HG03108 (cell line): ENCODE measurements around the gene RSPH10B2.
"Not testable (repeated sequence)": the region's sequence is repeated elsewhere in the genome, so short reads cannot be mapped to it uniquely, and the experiment has no call there.

ENCODE experiments used
- ATAC-seq: cut with Tn5 transposase; IDR thresholded peaks from one replicate; pipeline ENCODE4 v1.9.1; 2021; ENCODE audit warnings: moderate library complexity; ENCODE audit not compliant: unreplicated experiment

Gene RSPH10B2

DNA sequence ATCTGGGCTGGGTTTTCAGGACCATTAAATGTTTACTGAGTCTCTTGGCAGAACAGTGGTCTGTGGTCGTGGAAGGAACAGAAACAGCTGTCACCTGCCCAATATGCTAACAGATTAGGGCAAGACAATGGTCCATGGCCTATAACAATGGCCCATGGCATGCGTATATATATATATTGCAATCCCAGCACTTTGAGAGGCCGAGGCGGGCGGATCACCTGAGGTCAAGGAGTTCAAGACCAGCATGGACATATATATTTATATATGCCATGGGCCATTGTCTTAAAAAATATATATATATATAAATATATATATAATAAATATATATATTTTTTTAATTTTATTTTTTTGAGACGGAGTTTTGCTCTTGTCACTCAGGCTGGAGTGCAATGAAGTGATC, 27.7 kb downstream of the RSPH10B2 start:
- ATAC-seq, result not testable (repeated sequence)

GRCh38 chr7:6789353-6789752, 35.5 kb downstream of the RSPH10B2 start:
- not testable (repeated sequence) for ATAC-seq

DNA sequence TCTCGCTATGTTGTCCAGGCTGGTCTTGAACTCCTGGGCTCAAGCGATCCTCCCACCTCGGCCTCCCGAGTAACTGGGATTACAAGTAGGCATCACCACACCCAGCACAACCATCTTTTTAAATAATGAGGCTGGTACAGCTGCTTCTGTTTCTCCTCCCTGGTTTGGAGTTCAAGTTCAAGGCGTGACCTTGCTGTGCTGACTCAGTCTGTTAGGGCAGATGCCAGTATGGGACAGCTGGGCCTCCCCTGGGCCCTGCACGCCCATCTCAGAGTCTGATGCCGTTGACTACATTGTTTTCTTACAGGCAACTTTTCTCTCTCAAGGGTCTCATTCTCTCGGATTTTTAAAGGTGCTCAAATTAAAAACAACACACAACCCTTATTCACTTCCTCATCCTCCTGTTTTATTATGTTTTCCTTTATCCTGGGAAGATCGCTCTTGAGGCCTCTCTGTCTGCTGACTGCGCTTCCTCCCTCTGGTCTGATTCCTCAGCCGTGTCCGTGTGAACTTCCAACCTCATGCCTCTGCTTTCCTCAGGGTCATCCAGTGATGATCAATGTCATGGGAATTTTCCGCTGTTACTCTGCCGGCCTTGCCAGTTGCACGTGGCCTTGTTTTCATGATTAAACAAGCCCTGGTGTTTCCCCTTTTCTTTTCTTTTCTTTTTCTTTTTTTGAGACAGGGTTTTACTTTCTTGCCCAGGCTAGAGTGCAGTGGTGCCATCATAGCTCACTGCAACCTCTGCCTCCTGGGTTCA, 38.4 kb downstream of the RSPH10B2 start:
- not testable (repeated sequence) for ATAC-seq

- not testable (repeated sequence) for ATAC-seq
These were observed 40.4 kb downstream of the RSPH10B2 start for GRCh38 chr7:6794276-6794675.

DNA sequence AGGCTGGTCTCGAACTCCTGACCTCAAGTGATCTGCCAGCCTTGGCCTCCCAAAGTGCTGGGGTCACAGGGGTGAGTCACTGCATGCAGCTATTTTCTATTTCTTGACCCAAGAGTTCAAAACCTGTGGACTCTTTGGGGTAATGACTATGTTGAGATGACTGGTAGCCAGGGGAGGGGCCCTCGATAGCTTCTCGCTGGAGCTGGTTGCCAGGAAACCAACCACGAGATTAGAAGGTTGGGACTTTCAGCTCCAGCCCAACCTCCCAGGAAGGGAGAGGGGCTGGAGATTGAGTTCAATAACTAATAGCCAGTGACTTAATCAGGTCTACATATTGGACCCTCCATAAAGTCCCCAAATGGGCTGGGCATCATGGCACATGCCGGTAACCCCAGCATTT, 43.3 kb downstream of the RSPH10B2 start:
- ATAC-seq, result not testable (repeated sequence)

- ATAC-seq, result not testable (repeated sequence)
These were observed 44.1 kb downstream of the RSPH10B2 start for GRCh38 chr7:6798047-6798446.

GRCh38 chr7:6799887-6800286, 46.0 kb downstream of the RSPH10B2 start:
- ATAC-seq, result not testable (repeated sequence)

GRCh38 chr7:6800331-6800730, 46.4 kb downstream of the RSPH10B2 start:
- ATAC-seq, result not testable (repeated sequence)

- not testable (repeated sequence) for ATAC-seq
These were observed 53.6 kb downstream of the RSPH10B2 start for GRCh38 chr7:6807393-6807918.

DNA sequence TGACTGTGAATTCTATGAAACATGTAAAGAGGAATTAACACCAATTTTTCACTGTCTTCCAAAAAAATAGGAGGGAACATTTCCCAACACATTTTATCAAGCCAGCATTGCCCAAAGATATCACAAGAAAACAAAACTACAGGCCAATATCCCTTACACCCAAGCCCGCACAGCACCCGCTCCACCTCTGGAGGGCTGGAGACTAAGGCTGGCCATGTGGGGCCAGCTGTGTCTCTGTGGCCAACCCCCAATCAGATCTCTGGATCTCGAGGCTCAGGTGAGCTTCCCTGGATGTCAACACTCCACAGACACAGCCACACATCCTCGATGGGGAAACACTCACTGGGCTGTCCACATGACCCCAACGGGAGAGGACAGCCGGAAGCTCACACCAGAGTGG, 54.1 kb downstream of the RSPH10B2 start:
- ATAC-seq, result not testable (repeated sequence)

DNA sequence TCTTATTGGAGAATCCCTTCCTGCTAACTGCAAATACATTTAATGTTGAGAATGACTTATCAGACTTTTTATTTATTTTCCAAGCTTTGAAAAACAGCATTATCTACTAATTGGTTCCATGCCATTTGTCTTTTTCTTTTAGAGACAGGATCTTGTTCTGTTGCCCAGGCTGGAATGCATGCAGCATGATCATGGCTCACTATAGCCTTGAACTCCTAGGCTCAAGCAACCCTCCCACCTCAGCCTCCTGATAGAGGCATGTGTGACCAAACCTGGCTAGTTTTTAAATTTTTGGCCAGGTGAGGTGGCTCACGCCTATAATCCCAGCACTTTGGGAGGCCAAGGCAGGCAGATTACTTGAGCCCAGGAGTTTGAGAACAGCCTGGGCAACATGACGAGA, 59.1 kb downstream of the RSPH10B2 start:
- ATAC-seq, result not testable (repeated sequence)

DNA sequence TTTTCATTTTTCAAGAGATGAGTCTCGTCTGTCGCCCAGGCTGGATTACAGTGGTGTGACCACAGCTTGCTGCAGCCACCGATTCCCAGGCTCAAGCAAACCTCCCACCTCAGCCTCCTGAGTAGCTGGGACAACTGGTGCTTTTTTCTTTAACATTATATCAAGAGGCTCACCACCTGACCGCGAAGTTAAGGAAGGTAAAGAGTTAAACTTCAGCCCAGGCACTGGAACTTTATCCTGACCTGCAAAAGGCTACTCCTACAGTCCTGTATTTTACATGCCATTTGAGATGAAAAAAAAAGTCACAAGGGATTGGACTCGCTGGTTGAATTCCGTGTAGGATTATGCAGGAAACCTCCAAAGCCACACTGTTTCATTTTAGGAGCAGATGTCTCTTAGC, 61.6 kb downstream of the RSPH10B2 start:
- ATAC-seq, result not testable (repeated sequence)

DNA sequence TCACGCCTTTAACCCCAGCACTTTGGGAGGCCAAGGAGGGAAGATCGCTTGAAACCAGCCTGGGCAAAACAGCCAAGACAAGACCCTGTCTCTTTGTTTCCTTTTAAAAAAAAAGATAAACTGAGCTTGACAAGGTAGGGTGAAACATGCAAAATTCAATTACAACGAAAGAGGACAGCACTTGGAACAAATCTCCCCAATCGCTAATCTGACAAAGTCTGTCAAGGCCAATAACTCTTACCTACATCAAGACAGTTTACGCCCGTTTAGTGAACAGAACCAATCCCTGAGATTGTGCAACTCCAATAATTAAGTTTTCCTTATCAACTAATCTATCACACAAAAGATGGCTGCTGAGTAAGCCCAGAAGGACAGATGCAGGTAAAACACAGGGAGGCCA, 67.7 kb downstream of the RSPH10B2 start:
- ATAC-seq, result not testable (repeated sequence)

DNA sequence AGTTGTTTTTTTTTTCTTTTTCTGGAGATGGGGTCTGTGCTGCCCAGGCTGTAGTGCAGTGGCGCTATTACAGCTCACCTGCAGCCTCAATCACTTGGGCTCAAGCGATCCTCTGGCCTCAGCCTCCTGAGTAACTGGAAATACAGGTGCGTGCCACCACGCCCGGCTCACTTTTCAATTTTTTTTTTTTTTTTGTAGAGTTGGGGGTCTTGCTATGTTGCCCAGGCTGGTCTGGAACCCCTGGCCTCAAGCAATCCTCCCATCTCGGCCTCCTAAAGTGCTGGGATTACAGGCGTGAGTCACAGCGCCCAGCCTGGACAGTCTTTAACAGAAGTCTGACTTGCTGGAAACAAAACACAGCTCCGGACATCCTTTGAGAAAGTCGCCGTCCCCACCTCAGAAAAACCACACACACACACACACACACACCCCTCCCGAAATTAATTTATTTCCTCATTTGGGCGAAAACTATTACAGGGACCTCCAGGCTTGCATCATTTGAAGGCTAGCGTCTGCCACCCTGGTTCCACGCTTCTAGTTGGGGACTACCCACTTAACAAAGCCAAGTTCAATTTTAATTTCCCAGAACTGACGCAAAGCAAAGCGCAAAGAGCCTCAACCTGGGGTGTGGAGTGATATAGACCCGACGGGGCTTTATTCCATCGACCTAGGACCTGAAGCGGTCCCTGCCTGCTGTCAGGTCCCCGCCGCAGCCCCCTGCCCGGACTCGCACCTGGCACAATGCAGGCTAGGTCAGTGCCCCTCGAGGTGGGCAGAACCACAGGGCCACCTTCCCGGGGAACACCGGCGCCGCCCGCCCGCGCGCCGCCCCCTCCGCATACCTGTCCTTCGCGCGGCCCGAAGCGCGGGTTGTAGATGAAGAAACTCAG, 71.6 kb downstream of the RSPH10B2 start:
- ATAC-seq, result peak; percentile 30

GRCh38 chr7:6826151-6826550, 72.2 kb downstream of the RSPH10B2 start, which contains the start of gene CCZ1B:
Gene CCZ1B, minus strand, starts transcription at chr7:6826275. Its CDS starts 78 bp downstream, at chr7:6826197.
- ATAC-seq, result peak; percentile 99

DNA sequence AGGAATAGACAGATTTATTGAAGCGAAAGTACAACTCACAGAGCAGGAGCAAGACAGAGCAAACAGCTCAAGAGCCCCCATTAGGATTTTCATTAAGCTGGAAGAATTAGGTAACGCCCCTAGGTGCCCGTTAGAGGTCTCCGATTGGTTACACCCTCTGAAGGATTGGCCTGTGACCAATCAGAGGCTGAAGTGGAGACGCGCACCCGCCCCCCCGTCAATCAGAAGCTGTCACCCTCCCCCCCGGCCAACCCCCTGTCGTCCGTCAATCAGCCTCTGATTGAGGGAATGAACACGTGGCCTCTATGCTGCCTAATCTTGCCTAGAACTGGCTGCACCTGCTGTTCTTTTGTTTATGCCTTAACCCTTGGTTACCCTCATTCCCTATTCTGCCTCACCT, 73.3 kb downstream of the RSPH10B2 start:
- ATAC-seq, result not testable (repeated sequence)

DNA sequence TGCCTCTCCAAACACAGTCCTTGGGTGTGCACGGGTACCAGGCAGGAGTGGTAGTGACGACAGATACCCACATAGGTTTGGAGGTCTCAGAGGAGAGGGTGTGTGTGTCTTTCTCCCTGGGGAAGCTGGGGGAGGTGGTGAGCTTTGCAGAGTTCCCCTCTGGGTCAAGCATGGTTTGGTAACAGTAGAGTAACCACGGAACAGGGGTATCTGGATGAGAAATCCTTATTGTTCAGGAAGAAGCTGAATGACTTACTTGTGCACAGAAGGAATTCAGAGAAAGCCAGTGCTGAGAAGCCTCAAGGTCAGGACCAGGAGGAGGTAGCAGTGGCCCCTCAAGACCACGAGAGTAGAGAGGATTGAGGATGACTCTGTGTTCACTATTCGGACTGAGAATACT, 75.7 kb downstream of the RSPH10B2 start:
- ATAC-seq, result not testable (repeated sequence)

DNA sequence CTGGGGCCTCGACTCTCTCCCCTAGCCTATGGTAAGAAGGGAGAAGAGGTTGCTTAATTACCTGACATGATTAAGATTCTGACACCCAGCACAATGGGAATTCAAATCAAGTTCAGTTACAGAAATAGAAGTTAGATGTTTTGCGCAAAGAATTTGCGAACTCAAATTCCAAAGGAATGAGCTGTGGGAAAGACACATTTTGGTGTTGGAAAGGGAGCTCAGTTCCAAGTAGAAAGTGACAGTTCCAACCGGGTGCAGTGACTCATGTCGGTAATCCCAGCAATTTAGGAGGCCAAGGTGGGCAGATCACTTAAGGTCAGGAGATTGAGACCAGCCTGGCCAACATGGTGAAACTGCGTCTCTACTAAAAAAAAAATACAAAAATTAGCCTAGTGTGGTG, 76.1 kb downstream of the RSPH10B2 start:
- ATAC-seq, result not testable (repeated sequence)

DNA sequence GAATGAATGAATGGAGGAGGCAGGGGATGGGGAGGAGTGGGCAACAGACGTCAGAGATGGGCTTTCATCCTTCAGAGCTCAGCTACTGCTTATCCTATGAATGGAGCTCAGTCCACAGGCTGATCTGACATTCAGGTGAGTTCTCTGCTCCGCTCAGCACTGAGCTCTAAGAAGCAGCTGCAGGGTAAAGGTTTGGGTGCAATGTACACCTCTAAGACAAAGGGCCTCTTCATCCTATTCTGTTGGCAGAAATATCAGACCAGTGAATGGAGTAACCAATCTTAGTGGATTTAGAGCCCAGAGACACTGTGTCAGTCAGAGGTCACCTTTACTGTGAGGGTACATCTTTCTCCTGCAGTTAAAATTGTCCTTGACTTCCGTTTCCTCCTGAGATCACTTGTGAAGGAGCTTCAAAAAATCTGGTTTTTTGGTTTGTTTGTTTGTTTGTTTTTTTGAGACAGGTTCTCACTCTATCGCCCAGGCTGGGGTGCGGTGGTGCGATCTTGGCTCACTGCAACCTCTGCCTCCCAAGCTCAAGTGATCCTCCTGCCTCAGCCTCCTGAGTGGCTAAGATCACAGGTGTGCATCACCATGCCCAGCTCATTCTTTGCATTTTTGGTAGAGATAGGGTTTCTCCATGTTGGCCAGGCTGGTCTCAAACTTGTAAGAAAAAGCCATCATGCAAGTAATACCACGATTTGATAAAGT, 77.3 kb downstream of the RSPH10B2 start:
- ATAC-seq, result no peak

DNA sequence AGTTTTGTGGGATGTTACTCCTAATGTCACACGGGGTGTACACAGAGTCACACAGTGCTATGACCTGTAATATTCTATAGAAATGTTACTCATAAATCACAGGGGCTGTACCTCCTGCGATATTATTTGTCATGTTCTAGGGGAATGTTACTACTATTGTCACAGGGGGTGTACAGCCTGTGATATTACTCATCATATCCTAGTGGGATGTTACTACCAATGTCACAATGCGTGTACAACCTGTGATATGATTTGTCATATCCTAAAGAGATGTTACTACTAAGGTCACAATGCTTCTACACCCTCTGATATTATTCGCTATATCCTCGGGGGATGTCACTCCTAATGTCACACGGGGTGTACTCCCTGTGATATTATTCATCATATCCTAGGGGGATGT, 79.7 kb downstream of the RSPH10B2 start:
- no peak for ATAC-seq

DNA sequence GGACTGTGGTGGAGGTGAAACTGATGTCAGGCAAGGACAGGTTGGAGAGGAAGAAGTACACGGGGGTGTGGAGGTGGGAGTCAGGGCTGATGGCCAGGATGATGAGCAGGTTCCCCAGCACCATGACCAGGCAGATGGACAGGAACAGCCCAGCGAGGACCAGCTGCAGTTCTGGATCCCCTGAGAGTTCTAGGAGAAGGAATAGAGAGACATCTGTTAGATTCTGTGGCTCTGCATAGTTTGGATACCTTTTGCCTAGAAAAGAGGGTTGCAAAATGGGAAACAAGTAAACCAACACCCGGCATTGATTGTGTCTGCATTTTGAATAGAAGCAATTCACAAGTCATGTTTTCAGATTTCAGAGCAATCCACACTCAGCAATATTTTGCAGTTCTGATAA, 81.6 kb downstream of the RSPH10B2 start:
- not testable (repeated sequence) for ATAC-seq
